Stimulated activated CD8-positive, alpha-beta memory T cell treated with anti-CD3 and anti-CD28 coated beads, Interleukin-15, amount 100 ng/mL, for 4 hours (primary cell): ENCODE measurements around the gene CORO2A.

Experiments used
- DNase-seq, 2 donors: peaks; one replicate each; pipeline ENCODE4 v3.0.0-alpha.2; 2020; ENCODE audit warnings: low read depth in 2 of 2

The CORO2A gene

GRCh38 chr9:98219364-98219716 is 26.9 kb upstream of the CORO2A start:
- DNase-seq: no peak

- no peak for DNase-seq
Measured at GRCh38 chr9:98218562-98219363, 26.3 kb upstream of the CORO2A start.

- DNase-seq: no peak
Measured at GRCh38 chr9:98217255-98217654, 24.8 kb upstream of the CORO2A start.

GRCh38 chr9:98216391-98216790 is 24.0 kb upstream of the CORO2A start:
- no peak for DNase-seq

- DNase-seq: no peak
Measured at GRCh38 chr9:98215821-98216220, 23.4 kb upstream of the CORO2A start.

GRCh38 chr9:98215271-98215670 is 22.8 kb upstream of the CORO2A start:
- DNase-seq: no peak

- no peak for DNase-seq
Measured at GRCh38 chr9:98214811-98215210, 22.4 kb upstream of the CORO2A start.

- DNase-seq: no peak
Measured at GRCh38 chr9:98211260-98211659, 18.8 kb upstream of the CORO2A start.

GRCh38 chr9:98210435-98210834 is 18.0 kb upstream of the CORO2A start:
- DNase-seq: no peak

- no peak for DNase-seq
Measured at GRCh38 chr9:98209530-98209929, 17.1 kb upstream of the CORO2A start.

GRCh38 chr9:98208635-98209034 is 16.2 kb upstream of the CORO2A start:
- no peak for DNase-seq

- no peak for DNase-seq
Measured at GRCh38 chr9:98207606-98208005, 15.2 kb upstream of the CORO2A start.

GRCh38 chr9:98206754-98207153 is 14.3 kb upstream of the CORO2A start:
- no peak for DNase-seq

GRCh38 chr9:98204692-98205091 is 12.3 kb upstream of the CORO2A start:
- DNase-seq: no peak

GRCh38 chr9:98203153-98203552 is 10.7 kb upstream of the CORO2A start:
- no peak for DNase-seq

GRCh38 chr9:98202252-98202651 is 9.8 kb upstream of the CORO2A start:
- no peak for DNase-seq

GRCh38 chr9:98201749-98202148 is 9.3 kb upstream of the CORO2A start:
- DNase-seq: no peak

- DNase-seq: no peak
Measured at GRCh38 chr9:98201102-98201501, 8.7 kb upstream of the CORO2A start.

- no peak for DNase-seq
Measured at GRCh38 chr9:98199388-98200033, 7.1 kb upstream of the CORO2A start.

- DNase-seq: no peak
Measured at GRCh38 chr9:98195671-98196070, 3.2 kb upstream of the CORO2A start.

- DNase-seq: no peak
Measured at GRCh38 chr9:98193336-98193944, 1.0 kb upstream of the CORO2A start.

GRCh38 chr9:98191671-98192502 is 550 bp downstream of the CORO2A start:
- DNase-seq: no peak
